GM23248 (cell line): ENCODE data around the gene POMC. TPM values are rescaled to one million over a fixed set of nuclear protein-coding genes. Genes with fewer than 3 reads are reported as not detected.

Source experiments
- DNase-seq: peaks from one replicate; pipeline ENCODE4 v3.0.0-alpha.2; 2015
- H2AFZ ChIP-seq: fragments of 200-600 bp; sonication (generic); 2 replicates; pipeline ENCODE4 v1.6.1; 2016; ENCODE audit warnings: antibody characterized with exemption
- H3F3A ChIP-seq: fragments of 200-600 bp; sonication (generic); 2 replicates; pipeline ENCODE4 v1.6.1; 2016; ENCODE audit warnings: mild to moderate bottlenecking, antibody characterized with exemption, mixed run types; ENCODE audit not compliant: insufficient read depth
- H3K27ac ChIP-seq: fragments of 200-600 bp; sonication (generic); 2 replicates; pipeline ENCODE4 v1.5.1; 2016; ENCODE audit warnings: mild to moderate bottlenecking
- H3K27me3 ChIP-seq: fragments of 200-600 bp; sonication (generic); replicated peaks from 2 replicates; pipeline ENCODE4 v1.6.1; 2016; ENCODE audit warnings: mild to moderate bottlenecking; ENCODE audit not compliant: insufficient read depth
- H3K36me3 ChIP-seq: fragments of 200-600 bp; sonication (generic); 2 replicates; pipeline ENCODE4 v1.6.1; 2016; ENCODE audit warnings: low read depth, mild to moderate bottlenecking
- H3K4me1 ChIP-seq: fragments of 200-600 bp; sonication (generic); 2 replicates; pipeline ENCODE4 v1.6.1; 2016; ENCODE audit warnings: mild to moderate bottlenecking; ENCODE audit not compliant: insufficient read depth
- H3K4me2 ChIP-seq: fragments of 200-600 bp; sonication (generic); one replicate; pipeline ENCODE4 v1.6.1; 2016; ENCODE audit warnings: mild to moderate bottlenecking; ENCODE audit not compliant: unreplicated experiment
- H3K4me3 ChIP-seq: fragments of 200-600 bp; sonication (generic); 2 replicates; pipeline ENCODE4 v1.5.1; 2016; ENCODE audit warnings: mild to moderate bottlenecking
- H3K79me2 ChIP-seq: fragments of 200-600 bp; sonication (generic); 2 replicates; pipeline ENCODE4 v1.6.1; 2016; ENCODE audit warnings: mild to moderate bottlenecking; ENCODE audit not compliant: insufficient read depth
- H3K9ac ChIP-seq: fragments of 200-600 bp; sonication (generic); 2 replicates; pipeline ENCODE4 v1.6.1; 2016; ENCODE audit warnings: mild to moderate bottlenecking
- H3K9me2 ChIP-seq: fragments of 200-600 bp; sonication (generic); 2 replicates; pipeline ENCODE4 v1.6.1; 2016; ENCODE audit warnings: mixed run types, mild to moderate bottlenecking, moderate library complexity; ENCODE audit not compliant: insufficient read depth
- H3K9me3 ChIP-seq: fragments of 200-600 bp; sonication (generic); one replicate; pipeline ENCODE4 v1.6.1; 2017; ENCODE audit warnings: low read depth
- H4K20me1 ChIP-seq: fragments of 200-600 bp; sonication (generic); 2 replicates; pipeline ENCODE4 v1.6.0; 2016; ENCODE audit not compliant: insufficient read depth
- EZH2 ChIP-seq: fragments of 200-600 bp; sonication (generic); IDR thresholded peaks from 2 replicates; pipeline ENCODE4 v1.6.1; 2018; ENCODE audit warnings: antibody characterized with exemption, mild to moderate bottlenecking; ENCODE audit not compliant: insufficient read depth, poor library complexity, severe bottlenecking
- EZH2phosphoT487 ChIP-seq: fragments of 200-600 bp; sonication (generic); IDR thresholded peaks from 2 replicates; pipeline ENCODE4 v1.6.1; 2018; ENCODE audit warnings: antibody characterized with exemption, moderate library complexity, mild to moderate bottlenecking, low read depth; ENCODE audit not compliant: insufficient read depth
- WGBS, 2 experiments: methylation state at CpG; one replicate each; pipeline ENCODE4 v1.1.6; 2015 to 2017; ENCODE audit warnings: low lambda C conversion rate in 2 of 2, low coverage in 1 of 2; ENCODE audit errors: missing lambda C conversion rate in 2 of 2; 5-methylcytosine and 5-hydroxymethylcytosine counted together
- in situ Hi-C: fragments of 300-500 bp; cut with MboI; formaldehyde crosslinking; loops from 2 replicates; pipeline ENCODE4 v1.15.0; 2020
- polyA plus RNA-seq: library from polyadenylated mRNA; unstranded; fragments of >200 nt; fragmentation: Nextera tagmentation; extraction: Ambion mirVana; gene quantifications from 2 replicates; pipeline ENCODE4 v1.2.1, GENCODE V29; 2016
- total RNA-seq: library from RNA; depleted of rRNA; stranded (reverse); fragments of >200 nt; shearing (Covaris generic); gene quantifications from 2 replicates; pipeline ENCODE4 v1.2.3, GENCODE V29; 2014

POMC gene
- total and polyA plus RNA-seq, 2 experiments from 2014 or later = 2.5 to 3.6 TPM

GRCh38 chr2:25161055-25161781, 7.2 kb downstream of the POMC start:
- no peaks in the 10 kb centered on the region for H3K4me1 ChIP-seq
- peak overlapping the region; percentile 10 for H3K4me2 ChIP-seq

DNA sequence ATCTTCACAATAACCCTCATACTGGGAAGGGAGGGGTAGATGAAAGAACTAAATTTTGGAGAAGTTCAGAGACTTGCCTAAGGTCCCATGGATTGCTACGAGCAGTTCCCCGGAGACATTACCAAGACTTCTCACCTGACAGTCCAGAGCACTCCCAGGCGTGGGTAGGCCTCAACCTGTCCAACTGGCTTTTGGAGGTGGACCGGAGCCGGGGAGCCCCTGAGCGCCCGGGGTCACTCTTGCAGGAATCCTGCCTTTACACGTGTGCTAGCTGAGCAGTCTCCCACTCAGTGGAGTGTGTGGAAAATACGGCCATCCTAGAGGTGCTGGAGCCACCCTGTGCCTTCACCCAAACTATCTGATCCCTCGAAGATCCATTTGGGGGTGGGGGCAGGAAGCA, 8.0 kb downstream of the POMC start:
- Histone ChIP-seq H2AFZ (peak overlapping the region; percentile 86; the same call in 1 of the 2 replicates), H3K4me2 (no peak overlapping the region), H3K9ac (no peak overlapping the region), H3K4me3 (no peak overlapping the region), H3K79me2 (no peaks in the 10 kb centered on the region), H3K27me3 (peaks cover 8% of the 10 kb centered on the region), H3K9me3 (no peaks in the 10 kb centered on the region), H4K20me1 (no peaks in the 10 kb centered on the region), H3K36me3 (no peaks in the 10 kb centered on the region), H3F3A (no peaks in the 10 kb centered on the region), H3K4me1 (no peaks in the 10 kb centered on the region), H3K9me2 (no peaks in the 10 kb centered on the region), H3K27ac (no peak overlapping the region)
- TF ChIP-seq EZH2phosphoT487 (no peak), EZH2 (no peak)
- DNase-seq = no peak
- WGBS, 2 experiments = 95 to 99% methylated on average over 9 to 10 of the region's 10 CpGs
- in situ Hi-C loops = no loop called here

More at GRCh38 chr2:25161055-25161781, 7.2 kb downstream of the POMC start:
- WGBS, 2 experiments = 24 to 29% methylated on average over 55 to 65 of the region's 69 CpGs
- in situ Hi-C loops = no loop called here
- no peaks in the 10 kb centered on the region for H3F3A ChIP-seq
- no peaks in the 10 kb centered on the region for H4K20me1 ChIP-seq
- peak; percentile 68 for DNase-seq
- H3K4me3 ChIP-seq = peak overlapping the region; percentile 56
- peak overlapping the region; percentile 86 for H2AFZ ChIP-seq
- H3K36me3 ChIP-seq = no peaks in the 10 kb centered on the region
- H3K9me3 ChIP-seq = no peaks in the 10 kb centered on the region
- peak overlapping the region; percentile 35; the same call in 1 of the 2 replicates for H3K9ac ChIP-seq
- no peaks in the 10 kb centered on the region for H3K9me2 ChIP-seq
- TF ChIP-seq EZH2phosphoT487 (no peak), EZH2 (no peak)
- H3K79me2 ChIP-seq = no peaks in the 10 kb centered on the region
- H3K27me3 ChIP-seq = peaks cover 16% of the 10 kb centered on the region
- no peak overlapping the region for H3K27ac ChIP-seq

- Histone ChIP-seq H3K36me3 (no peaks in the 10 kb centered on the region), H3K27me3 (peaks cover 4% of the 10 kb centered on the region), H3K4me1 (no peaks in the 10 kb centered on the region), H3K4me3 (no peak overlapping the region), H3K9me3 (no peaks in the 10 kb centered on the region), H3K9ac (no peak overlapping the region), H4K20me1 (no peaks in the 10 kb centered on the region), H2AFZ (no peak overlapping the region), H3K4me2 (no peak overlapping the region), H3K79me2 (no peaks in the 10 kb centered on the region), H3K9me2 (no peaks in the 10 kb centered on the region), H3F3A (no peaks in the 10 kb centered on the region), H3K27ac (no peak overlapping the region)
- DNase-seq = peak; percentile 16
- 75 to 79% methylated on average over 8 of the region's 8 CpGs for WGBS, 2 experiments
- in situ Hi-C loops = no loop called here
- TF ChIP-seq EZH2 (no peak), EZH2phosphoT487 (no peak)
Observed at GRCh38 chr2:25159949-25160348, 8.4 kb downstream of the POMC start.

- H3K9ac ChIP-seq = no peak overlapping the region
- WGBS, 2 experiments = 88 to 90% methylated on average over 11 of the region's 11 CpGs
- in situ Hi-C loops = no loop called here
- no peak overlapping the region for H2AFZ ChIP-seq
- no peak overlapping the region for H3K27ac ChIP-seq
- TF ChIP-seq EZH2phosphoT487 = no peak
- no peak for TF ChIP-seq EZH2
- no peak overlapping the region for H3K4me2 ChIP-seq
- H3K27me3 ChIP-seq = no peaks in the 10 kb centered on the region; the same call in 1 of the 2 replicates
- no peaks in the 10 kb centered on the region for H3K36me3 ChIP-seq
- H3F3A ChIP-seq = no peaks in the 10 kb centered on the region
- H3K9me2 ChIP-seq = no peaks in the 10 kb centered on the region
- DNase-seq = no peak
- no peaks in the 10 kb centered on the region for H3K9me3 ChIP-seq
- no peaks in the 10 kb centered on the region for H3K79me2 ChIP-seq
- H3K4me1 ChIP-seq = no peaks in the 10 kb centered on the region
- no peaks in the 10 kb centered on the region for H4K20me1 ChIP-seq
- no peak overlapping the region for H3K4me3 ChIP-seq
Observed at GRCh38 chr2:25158096-25158852, 10.1 kb downstream of the POMC start.
